ENCODE measurements around the gene PXN.
A peak's percentile ranks its signal among the peaks of the same experiment; 100 is the strongest.

The PXN gene

GRCh38 chr12:120314220-120314619 is 48.7 kb upstream of the PXN start:
- Histone ChIP-seq H3K9me3 (ENCODE audit: control insufficient read depth, insufficient read depth, low read depth, low read length) (no peaks in the 10 kb centered on the region), H3K4me3 (ENCODE audit: low read depth, low read length) (no peak overlapping the region), H3K36me3 (ENCODE audit: control insufficient read depth in 2 of 2, insufficient read depth in 1 of 2, low read length in 2 of 2) (no peaks in the 10 kb centered on the region), H3K4me1 (ENCODE audit: control insufficient read depth, insufficient read depth, low read length) (0 out of 2 replicates have a peak, but pooled peaks cover 4% of the 10 kb centered on the region), H3K27ac (ENCODE audit: extremely low read depth, low read depth, low read length) (no peak overlapping the region)
- no peak for TF ChIP-seq ZNF654 (tag by site-specific recombination; IDR thresholded peaks at IDR 0.05; ENCODE audit: low read depth)
- no peak for TF ChIP-seq YY1 (tag by site-specific recombination; IDR thresholded peaks at IDR 0.05)
- TF ChIP-seq BCL11A (tag by site-specific recombination; IDR thresholded peaks at IDR 0.05; ENCODE audit: low read depth), result no peak
- TF ChIP-seq ZNF629 (tag by site-specific recombination; IDR thresholded peaks at IDR 0.05), result no peak
- TF ChIP-seq YY2 (tag by site-specific recombination; IDR thresholded peaks at IDR 0.05), result no peak
- TF ChIP-seq ZNF391 (tag by site-specific recombination; IDR thresholded peaks at IDR 0.05; ENCODE audit: borderline replicate concordance, low read depth), result no peak
- TF ChIP-seq GLI4 (tag by site-specific recombination; IDR thresholded peaks at IDR 0.05), result no peak
- no peak for TF ChIP-seq ZNF266 (tag by site-specific recombination; IDR thresholded peaks at IDR 0.05; ENCODE audit: low read depth)
- no peak for TF ChIP-seq ZNF169 (tag by site-specific recombination; IDR thresholded peaks at IDR 0.05)
- no peak for TF ChIP-seq SP7 (tag by site-specific recombination; IDR thresholded peaks at IDR 0.05)
- no peak for TF ChIP-seq ZBTB17 (tag by site-specific recombination; IDR thresholded peaks at IDR 0.05)
- TF ChIP-seq ZNF404 (tag by site-specific recombination; IDR thresholded peaks at IDR 0.05), result no peak
- TF ChIP-seq ZNF292 (tag by site-specific recombination; IDR thresholded peaks at IDR 0.05; ENCODE audit: borderline replicate concordance, low read depth), result no peak
- no peak for TF ChIP-seq MYNN (tag by site-specific recombination; IDR thresholded peaks at IDR 0.05; ENCODE audit: borderline replicate concordance)
- no peak for TF ChIP-seq ZSCAN5A (tag by site-specific recombination; IDR thresholded peaks at IDR 0.05)
- no peak for TF ChIP-seq ZNF561 (tag by site-specific recombination; IDR thresholded peaks at IDR 0.05; ENCODE audit: borderline replicate concordance)
- no peak for TF ChIP-seq ZNF112 (tag by site-specific recombination; IDR thresholded peaks at IDR 0.05)
- TF ChIP-seq ZNF544 (tag by site-specific recombination; IDR thresholded peaks at IDR 0.05), result no peak
- no peak for TF ChIP-seq ZNF140 (tag by site-specific recombination; IDR thresholded peaks at IDR 0.05)
- POLR2A ChIA-PET, result interaction anchor here (0.6 to 1.9 kb wide), 2 partner anchors 23 to 183 kb away, joined by 5 to 8 read pairs; partner anchors contain the start of gene RNU4-2
- CTCF ChIA-PET, result interaction anchor here (0.6 to 3.6 kb wide), 9 partner anchors 9 to 1036 kb away, joined by 3 to 23 read pairs (median 3); partner anchors contain the start of genes RNU4-2 and SIRT4

GRCh38 chr12:120301962-120302815 is 36.7 kb upstream of the PXN start, which contains the start of gene SIRT4:
Gene SIRT4 (plus strand): TSS chr12:120302321. CDS start chr12:120303562, 1,241 bp downstream.
- Histone ChIP-seq H3K36me3 (ENCODE audit: control insufficient read depth in 2 of 2, insufficient read depth in 1 of 2, low read length in 2 of 2) (peaks cover 0 to 4% of the 10 kb centered on the region in 2 experiments; a peak in 1 of 3 replicates), H3K4me3 (ENCODE audit: low read depth, low read length) (peak within 1 kb of the TSS; percentile 51), H3K27ac (ENCODE audit: extremely low read depth, low read depth, low read length) (peak within 1 kb of the TSS; percentile 40; the same call in 1 of the 2 replicates), H3K9me3 (ENCODE audit: control insufficient read depth, insufficient read depth, low read depth, low read length) (no peaks in the 10 kb centered on the region), H3K4me1 (ENCODE audit: control insufficient read depth, insufficient read depth, low read length) (no peaks in the 10 kb centered on the region)
- ChIA-PET POLR2A (interaction anchor here (0.6 to 1.8 kb wide), 9 partner anchors 8 to 194 kb away, joined by 3 to 69 read pairs (median 5); partner anchors contain the start of genes DYNLL1, RNU4-1, RNU4-2 and RPLP0), CTCF (interaction anchor here (0.5 to 3.1 kb wide), 27 partner anchors 10 to 386 kb away, joined by 3 to 32 read pairs (median 4); partner anchors contain the start of genes PLA2G1B, RNU4-1 and RNU4-2)
- no peak for TF ChIP-seq HOXD13 (CRISPR knock-in tag; IDR thresholded peaks at IDR 0.05; ENCODE audit: borderline replicate concordance)
- no peak for TF ChIP-seq ZNF114 (tag by site-specific recombination; IDR thresholded peaks at IDR 0.05)
- no peak for TF ChIP-seq ZNF792 (tag by site-specific recombination; IDR thresholded peaks at IDR 0.05)
- TF ChIP-seq ZNF302 (tag by site-specific recombination; IDR thresholded peaks at IDR 0.05; ENCODE audit: low read depth), result no peak
- TF ChIP-seq ZBTB11 (tag by site-specific recombination; conservative IDR thresholded peaks at IDR 0.05; ENCODE audit: low read depth), result peak; percentile 48; the same call in 1 of the 2 replicates
- TF ChIP-seq ZSCAN5A (tag by site-specific recombination; IDR thresholded peaks at IDR 0.05), result no peak
- no peak for TF ChIP-seq ZNF10 (tag by site-specific recombination; IDR thresholded peaks at IDR 0.05)
- no peak for TF ChIP-seq ZNF16 (tag by site-specific recombination; IDR thresholded peaks at IDR 0.05; ENCODE audit: low read depth)
- TF ChIP-seq MZF1 (tag by site-specific recombination; IDR thresholded peaks at IDR 0.05; ENCODE audit: borderline replicate concordance), result no peak
- no peak for TF ChIP-seq ZNF221 (tag by site-specific recombination; IDR thresholded peaks at IDR 0.05; ENCODE audit: borderline replicate concordance)
- peak; percentile 88 for TF ChIP-seq SP7 (tag by site-specific recombination; IDR thresholded peaks at IDR 0.05)
- no peak for TF ChIP-seq ZNF37A (tag by site-specific recombination; IDR thresholded peaks at IDR 0.05)

Data from HEK293 (cell line).